SK-N-SH treated with all-trans-retinoic acid at 6 μM for 48 hours (cell line): Measurements from ENCODE around the gene ARID5B.

Experiments
- GLIS3 ChIP-seq: fragments of 250-450 bp; sonication (Bioruptor Pico); IDR thresholded peaks from 2 replicates; pipeline ENCODE4 v1.5.0; 2020; ENCODE audit warnings: mild to moderate bottlenecking, moderate library complexity
- OSR1 ChIP-seq: fragments of 250-450 bp; sonication (Bioruptor Pico); IDR thresholded peaks from 2 replicates; pipeline ENCODE4 v1.8.0; 2022; ENCODE audit warnings: moderate library complexity, mild to moderate bottlenecking, inconsistent platforms
- PPARA ChIP-seq: fragments of 250-450 bp; sonication (Bioruptor Pico); IDR thresholded peaks from 2 replicates; pipeline ENCODE4 v1.5.0; 2020; ENCODE audit warnings: mild to moderate bottlenecking, borderline replicate concordance
- SNAI2 ChIP-seq: fragments of 250-450 bp; sonication (Bioruptor Pico); IDR thresholded peaks from 2 replicates; pipeline ENCODE4 v1.5.0; 2020; ENCODE audit warnings: mild to moderate bottlenecking, moderate library complexity
- TOX ChIP-seq: fragments of 250-450 bp; sonication (Bioruptor Pico); IDR thresholded peaks from 2 replicates; pipeline ENCODE4 v1.8.0; 2021; ENCODE audit warnings: mild to moderate bottlenecking, moderate library complexity, borderline replicate concordance
- ZC3H10 ChIP-seq: fragments of 250-450 bp; sonication (Bioruptor Pico); IDR thresholded peaks from 2 replicates; pipeline ENCODE4 v1.5.1; 2021; ENCODE audit warnings: mild to moderate bottlenecking, moderate library complexity
- ZNF565 ChIP-seq: fragments of 450-650 bp; formaldehyde crosslinking; conservative IDR thresholded peaks from 2 replicates; pipeline ENCODE4 v1.5.0; 2020; ENCODE audit warnings: low read depth, mild to moderate bottlenecking, moderate library complexity

DNA sequence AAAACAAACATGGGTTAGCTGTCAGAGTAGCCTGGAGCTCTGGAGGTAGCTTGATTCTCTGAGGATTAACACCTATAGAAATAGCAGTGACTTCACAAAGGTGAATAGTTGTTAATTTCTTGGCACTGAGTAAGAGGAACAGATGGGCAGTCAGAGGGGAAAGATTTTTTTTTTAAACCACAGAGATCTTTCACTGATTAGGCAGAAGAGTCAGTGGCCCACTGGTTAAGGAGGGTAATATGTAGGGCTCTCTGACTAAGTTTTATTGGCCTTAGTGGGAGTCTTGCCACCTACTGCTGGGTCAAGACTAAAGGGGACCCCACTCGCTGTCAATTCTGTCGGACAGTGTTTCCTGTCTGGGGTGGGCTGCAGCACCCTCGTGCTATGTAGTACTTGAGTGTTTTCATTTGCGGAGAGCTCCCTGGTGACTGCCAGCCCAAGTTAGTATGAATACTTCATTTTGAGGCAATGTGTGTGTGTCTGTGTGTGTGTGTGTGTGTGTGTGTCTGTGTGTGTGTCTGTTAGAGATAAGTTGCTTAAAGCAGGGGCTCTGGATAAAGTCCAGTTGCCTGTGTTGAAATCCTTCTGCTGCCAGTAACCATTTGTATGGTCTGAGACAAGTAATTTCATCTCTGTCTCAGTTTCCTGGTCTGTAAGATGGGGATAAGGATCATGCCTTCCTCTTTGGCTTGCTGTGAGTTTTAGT, 145.2 kb downstream of the ARID5B start:
- TF ChIP-seq TOX (CRISPR knock-in tag) = no peak
- no peak for TF ChIP-seq SNAI2
- TF ChIP-seq PPARA (CRISPR knock-in tag) = no peak
- TF ChIP-seq GLIS3 (CRISPR knock-in tag) = no peak
- TF ChIP-seq ZC3H10 (CRISPR knock-in tag) = no peak
- TF ChIP-seq ZNF565 (CRISPR knock-in tag) = no peak
- TF ChIP-seq OSR1 (CRISPR knock-in tag) = no peak
